Measurements from ENCODE around the gene HAUS6. TPM values are rescaled to one million over a fixed set of nuclear protein-coding genes. Genes with fewer than 3 reads are reported as not detected.

HAUS6 gene
- total and polyA plus RNA-seq, 2 of the 13 experiments (the other 11 are each of a cell fraction or from before 2014, with no cell fraction given), result 9.8 to 31.1 TPM

DNA sequence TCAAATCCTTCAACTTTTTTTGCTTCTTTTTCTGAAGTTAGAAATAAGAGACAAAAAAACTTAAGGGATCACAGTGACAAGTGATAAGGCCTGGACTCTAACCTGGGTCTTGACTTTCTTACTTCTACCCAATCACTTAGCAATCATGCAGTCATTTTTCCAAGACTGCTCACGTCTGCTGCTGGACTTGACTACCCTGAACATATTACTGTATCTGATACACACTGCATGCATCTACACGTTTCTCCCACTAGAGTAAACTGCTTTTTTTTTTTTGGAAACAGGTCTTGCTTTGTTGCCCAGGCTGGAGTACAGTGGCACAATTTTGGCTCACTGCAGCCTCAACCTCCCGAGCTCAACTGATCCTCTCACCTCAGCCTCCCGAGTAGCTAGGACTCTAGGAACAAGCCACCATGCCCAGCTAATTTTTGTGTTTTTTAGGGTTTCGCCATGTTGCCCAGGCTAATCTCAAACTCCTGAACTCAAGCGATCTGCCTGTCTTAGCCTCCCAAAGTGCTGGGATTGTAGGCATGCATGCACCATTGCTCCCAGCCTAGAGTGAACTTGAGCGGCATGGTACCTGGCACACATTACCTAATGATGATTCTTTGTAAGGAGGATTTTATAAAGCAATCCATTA lies 17.2 kb upstream of the HAUS6 start (continued):
- TF ChIP-seq, protein P1, sequence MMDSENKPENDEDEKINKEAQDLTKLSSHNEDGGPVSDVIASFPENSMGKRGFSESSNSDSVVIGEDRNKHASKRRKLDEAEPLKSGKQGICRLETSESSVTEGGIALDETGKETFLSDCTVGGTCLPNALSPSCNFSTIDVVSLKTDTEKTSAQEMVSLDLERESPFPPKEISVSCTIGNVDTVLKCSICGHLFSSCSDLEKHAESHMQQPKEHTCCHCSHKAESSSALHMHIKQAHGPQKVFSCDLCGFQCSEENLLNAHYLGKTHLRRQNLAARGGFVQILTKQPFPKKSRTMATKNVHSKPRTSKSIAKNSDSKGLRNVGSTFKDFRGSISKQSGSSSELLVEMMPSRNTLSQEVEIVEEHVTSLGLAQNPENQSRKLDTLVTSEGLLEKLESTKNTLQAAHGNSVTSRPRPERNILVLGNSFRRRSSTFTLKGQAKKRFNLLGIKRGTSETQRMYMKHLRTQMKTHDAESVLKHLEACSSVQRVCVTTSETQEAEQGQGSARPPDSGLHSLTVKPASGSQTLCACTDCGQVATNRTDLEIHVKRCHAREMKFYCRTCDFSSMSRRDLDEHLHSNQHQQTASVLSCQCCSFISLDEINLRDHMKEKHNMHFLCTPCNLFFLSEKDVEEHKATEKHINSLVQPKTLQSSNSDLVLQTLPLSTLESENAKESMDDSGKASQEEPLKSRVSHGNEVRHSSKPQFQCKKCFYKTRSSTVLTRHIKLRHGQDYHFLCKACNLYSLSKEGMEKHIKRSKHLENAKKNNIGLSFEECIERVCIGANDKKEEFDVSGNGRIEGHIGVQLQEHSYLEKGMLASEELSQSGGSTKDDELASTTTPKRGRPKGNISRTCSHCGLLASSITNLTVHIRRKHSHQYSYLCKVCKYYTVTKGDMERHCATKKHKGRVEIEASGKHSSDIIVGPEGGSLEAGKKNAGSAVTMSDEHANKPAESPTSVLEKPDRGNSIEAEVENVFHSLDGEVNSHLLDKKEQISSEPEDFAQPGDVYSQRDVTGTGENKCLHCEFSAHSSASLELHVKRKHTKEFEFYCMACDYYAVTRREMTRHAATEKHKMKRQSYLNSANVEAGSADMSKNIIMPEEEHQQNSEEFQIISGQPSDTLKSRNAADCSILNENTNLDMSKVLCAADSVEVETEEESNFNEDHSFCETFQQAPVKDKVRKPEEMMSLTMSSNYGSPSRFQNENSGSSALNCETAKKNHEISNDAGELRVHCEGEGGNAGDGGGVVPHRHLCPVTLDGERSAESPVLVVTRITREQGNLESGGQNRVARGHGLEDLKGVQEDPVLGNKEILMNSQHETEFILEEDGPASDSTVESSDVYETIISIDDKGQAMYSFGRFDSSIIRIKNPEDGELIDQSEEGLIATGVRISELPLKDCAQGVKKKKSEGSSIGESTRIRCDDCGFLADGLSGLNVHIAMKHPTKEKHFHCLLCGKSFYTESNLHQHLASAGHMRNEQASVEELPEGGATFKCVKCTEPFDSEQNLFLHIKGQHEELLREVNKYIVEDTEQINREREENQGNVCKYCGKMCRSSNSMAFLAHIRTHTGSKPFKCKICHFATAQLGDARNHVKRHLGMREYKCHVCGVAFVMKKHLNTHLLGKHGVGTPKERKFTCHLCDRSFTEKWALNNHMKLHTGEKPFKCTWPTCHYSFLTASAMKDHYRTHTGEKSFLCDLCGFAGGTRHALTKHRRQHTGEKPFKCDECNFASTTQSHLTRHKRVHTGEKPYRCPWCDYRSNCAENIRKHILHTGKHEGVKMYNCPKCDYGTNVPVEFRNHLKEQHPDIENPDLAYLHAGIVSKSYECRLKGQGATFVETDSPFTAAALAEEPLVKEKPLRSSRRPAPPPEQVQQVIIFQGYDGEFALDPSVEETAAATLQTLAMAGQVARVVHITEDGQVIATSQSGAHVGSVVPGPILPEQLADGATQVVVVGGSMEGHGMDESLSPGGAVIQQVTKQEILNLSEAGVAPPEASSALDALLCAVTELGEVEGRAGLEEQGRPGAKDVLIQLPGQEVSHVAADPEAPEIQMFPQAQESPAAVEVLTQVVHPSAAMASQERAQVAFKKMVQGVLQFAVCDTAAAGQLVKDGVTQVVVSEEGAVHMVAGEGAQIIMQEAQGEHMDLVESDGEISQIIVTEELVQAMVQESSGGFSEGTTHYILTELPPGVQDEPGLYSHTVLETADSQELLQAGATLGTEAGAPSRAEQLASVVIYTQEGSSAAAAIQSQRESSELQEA (CRISPR knock-in tag; IDR thresholded peaks at IDR 0.05; ENCODE audit: not compliant biosample characterization), result no peak
- TF ChIP-seq ZKSCAN8 (CRISPR knock-in tag; IDR thresholded peaks at IDR 0.05; ENCODE audit: borderline replicate concordance), result no peak
- no peak for TF ChIP-seq KLF9 (CRISPR knock-in tag; IDR thresholded peaks at IDR 0.05; ENCODE audit: low read depth)
- TF ChIP-seq ISX (CRISPR knock-in tag; conservative IDR thresholded peaks at IDR 0.05), result no peak
- no peak for TF ChIP-seq ZNF33A (CRISPR knock-in tag; IDR thresholded peaks at IDR 0.05; ENCODE audit: borderline replicate concordance)
- no peak for TF ChIP-seq YEATS4 (CRISPR knock-in tag; IDR thresholded peaks at IDR 0.05; ENCODE audit: borderline replicate concordance)
- TF ChIP-seq YEATS2 (CRISPR knock-in tag; IDR thresholded peaks at IDR 0.05; ENCODE audit: borderline replicate concordance), result no peak
- no peak for TF ChIP-seq REPIN1 (CRISPR knock-in tag; IDR thresholded peaks at IDR 0.05; ENCODE audit: borderline replicate concordance, low read depth)
- 0 out of 2 replicates have a peak, but pooled peaks have one; percentile 17 for TF ChIP-seq ZNF501 (CRISPR knock-in tag; IDR thresholded peaks at IDR 0.05)
- TF ChIP-seq ATF7 (IDR thresholded peaks at IDR 0.05), result no peak
- no peak for TF ChIP-seq ATF7 (CRISPR knock-in tag; IDR thresholded peaks at IDR 0.05)
- no peak for TF ChIP-seq ZNF207 (IDR thresholded peaks at IDR 0.05; ENCODE audit: borderline replicate concordance)
- no peak for TF ChIP-seq TAF15 (IDR thresholded peaks at IDR 0.05; ENCODE audit: low read depth, low read length, poor library complexity, severe bottlenecking)
- TF ChIP-seq POLR2AphosphoS2 (IDR thresholded peaks at IDR 0.05; ENCODE audit: low read depth, low read length), result peak; percentile 26; the same call in 1 of the 2 replicates
- TF ChIP-seq, protein P2, sequence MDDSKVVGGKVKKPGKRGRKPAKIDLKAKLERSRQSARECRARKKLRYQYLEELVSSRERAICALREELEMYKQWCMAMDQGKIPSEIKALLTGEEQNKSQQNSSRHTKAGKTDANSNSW (CRISPR knock-in tag; IDR thresholded peaks at IDR 0.05; ENCODE audit: borderline replicate concordance), result no peak
- no peak for TF ChIP-seq ZSCAN22 (CRISPR knock-in tag; IDR thresholded peaks at IDR 0.05)
- no peak for TF ChIP-seq NR3C1 (CRISPR knock-in tag; IDR thresholded peaks at IDR 0.05)
- no peak for TF ChIP-seq ZMYM2 (CRISPR knock-in tag; IDR thresholded peaks at IDR 0.05)
- TF ChIP-seq RXRB (CRISPR knock-in tag; IDR thresholded peaks at IDR 0.05; ENCODE audit: borderline replicate concordance), result no peak
- TF ChIP-seq KLF16 (CRISPR knock-in tag; IDR thresholded peaks at IDR 0.05), result no peak
- no peak for TF ChIP-seq SCMH1 (CRISPR knock-in tag; IDR thresholded peaks at IDR 0.05; ENCODE audit: borderline replicate concordance)
- TF ChIP-seq ZNF547 (CRISPR knock-in tag; IDR thresholded peaks at IDR 0.05), result peak; percentile 41; the same call in 1 of the 2 replicates
- no peak for TF ChIP-seq CBX2 (IDR thresholded peaks at IDR 0.05; ENCODE audit: low read depth, low read length)
- TF ChIP-seq CBX2 (CRISPR knock-in tag; IDR thresholded peaks at IDR 0.05; ENCODE audit: low read depth), result no peak

All from HepG2 (cell line).